NCI-H510A treated with DMSO at 0.1 percent for 48 hours (cell line): Measurements from ENCODE around the gene COX7C.

Experiments
- DNase-seq: peaks from one replicate; lab custom pipeline; 2025; lab: John Stamatoyannopoulos, UW

COX7C gene

DNA sequence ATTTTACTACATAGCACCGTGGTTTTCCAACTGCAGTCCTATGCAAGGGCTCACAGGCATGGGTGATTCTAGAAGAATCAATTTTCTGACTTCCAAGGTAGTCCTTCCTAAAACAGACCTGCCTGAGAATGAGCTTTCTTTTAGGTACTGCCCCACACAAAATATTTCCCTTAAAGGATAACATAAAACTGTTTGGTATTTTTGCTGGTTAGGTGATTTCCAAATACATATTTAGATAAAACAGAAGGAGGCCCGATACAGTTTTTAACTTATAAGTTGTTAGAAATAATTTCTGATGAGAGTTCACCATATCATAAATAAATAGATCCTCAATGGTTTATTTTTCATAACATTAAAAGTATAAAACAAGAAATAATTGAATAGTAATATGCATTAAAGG is 46.4 kb downstream of the COX7C start:
- DNase-seq = no peak

GRCh38 chr5:86665984-86666760 is 48.4 kb downstream of the COX7C start:
- no peak for DNase-seq

DNA sequence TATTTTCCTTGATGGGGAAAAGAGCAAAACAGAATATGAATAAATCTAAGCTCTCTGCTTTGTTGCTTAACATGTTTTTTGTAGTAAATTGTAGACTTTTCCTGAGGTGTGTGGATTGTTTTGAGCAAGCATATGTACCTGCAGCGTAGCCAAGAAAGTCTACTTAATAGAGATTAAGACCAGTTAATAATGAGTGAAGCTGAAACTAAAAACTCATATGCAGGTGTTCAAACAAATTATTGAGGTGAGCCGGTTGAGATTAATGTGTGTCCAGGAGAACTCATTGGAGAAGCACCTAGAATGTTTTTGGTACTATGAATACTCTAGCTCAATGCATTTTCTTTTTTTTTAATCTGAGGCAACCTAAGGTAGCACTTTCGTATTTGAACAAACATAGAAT is 49.2 kb downstream of the COX7C start:
- DNase-seq = no peak
